PC-9 (cell line): Measurements from ENCODE around the gene SPIB. TPM values are rescaled to one million over a fixed set of nuclear protein-coding genes. Genes with fewer than 3 reads are reported as not detected.
A peak's percentile ranks its signal among the peaks of the same experiment; 100 is the strongest.

Source experiments
- BruUV-seq: library from RNA; stranded (reverse); fragments of 400-500 nt; replicated peaks from 2 replicates; lab custom pipeline; 2021; lab: Mats Ljungman, UMichigan
- CTCF ChIA-PET: fragments of 300-600 bp; sonication (Branson Sonifier 250); formaldehyde crosslinking; loops from one replicate; lab custom pipeline; 2022; ENCODE audit warnings: antibody characterized with exemption; lab: Charles Lee
- POLR2A ChIA-PET: fragments of 300-600 bp; sonication (Branson Sonifier 250); formaldehyde crosslinking; loops from one replicate; lab custom pipeline; 2022; ENCODE audit warnings: antibody characterized with exemption; ENCODE audit not compliant: unreplicated experiment; lab: Charles Lee
- DNase-seq, 2 experiments: peaks; one replicate each; pipeline versions ENCODE4 v3.0.0 to v3.0.0-alpha.2; 2015 to 2022; ENCODE audit warnings: mixed read lengths in 1 of 2
- H2AFZ ChIP-seq: fragments of 200-600 bp; sonication (generic); 2 replicates; pipeline ENCODE4 v1.8.1; 2017; ENCODE audit warnings: antibody characterized with exemption
- H3F3A ChIP-seq: fragments of 200-600 bp; sonication (generic); 2 replicates; pipeline ENCODE4 v1.8.1; 2017; ENCODE audit warnings: antibody characterized with exemption, mild to moderate bottlenecking, low read depth; ENCODE audit not compliant: insufficient read depth
- H3K27ac ChIP-seq: fragments of 200-600 bp; sonication (generic); 2 replicates; pipeline ENCODE4 v1.6.1; 2016; ENCODE audit warnings: mixed run types
- H3K27me3 ChIP-seq: fragments of 200-600 bp; sonication (generic); 2 replicates; pipeline ENCODE4 v1.6.1; 2016; ENCODE audit warnings: low read depth, mixed run types; ENCODE audit not compliant: insufficient read depth
- H3K36me3 ChIP-seq: fragments of 200-600 bp; sonication (generic); 2 replicates; pipeline ENCODE4 v1.6.1; 2016; ENCODE audit warnings: low read depth, mixed run types
- H3K4me1 ChIP-seq: fragments of 200-600 bp; sonication (generic); replicated peaks from 2 replicates; pipeline ENCODE4 v1.6.1; 2016; ENCODE audit warnings: mixed run types; ENCODE audit not compliant: insufficient read depth
- H3K4me2 ChIP-seq: fragments of 200-600 bp; sonication (generic); 2 replicates; pipeline ENCODE4 v1.6.1; 2017; ENCODE audit warnings: mixed run types
- H3K4me3 ChIP-seq: fragments of 200-600 bp; sonication (generic); 2 replicates; pipeline ENCODE4 v1.6.1; 2016; ENCODE audit warnings: mixed run types
- H3K79me2 ChIP-seq: fragments of 200-600 bp; sonication (generic); 2 replicates; pipeline ENCODE4 v1.6.1; 2017; ENCODE audit warnings: low read depth, mixed run types
- H3K9me2 ChIP-seq: fragments of 200-600 bp; sonication (generic); 2 replicates; pipeline ENCODE4 v1.8.1; 2017; ENCODE audit warnings: mild to moderate bottlenecking; ENCODE audit not compliant: insufficient read depth
- H3K9me3 ChIP-seq: fragments of 200-600 bp; sonication (generic); 2 replicates; pipeline ENCODE4 v1.8.1; 2016; ENCODE audit warnings: low read depth; ENCODE audit not compliant: insufficient read depth
- H4K20me1 ChIP-seq: fragments of 200-600 bp; sonication (generic); 2 replicates; pipeline ENCODE4 v1.8.1; 2017; ENCODE audit not compliant: insufficient read depth
- EZH2 ChIP-seq: fragments of 200-600 bp; sonication (generic); IDR thresholded peaks from 2 replicates; pipeline ENCODE4 v1.8.0; 2017; ENCODE audit warnings: antibody characterized with exemption, low read depth
- intact Hi-C: fragments of 100-400 bp; cut with micrococcal nuclease; formaldehyde crosslinking; loops from one replicate; pipeline ENCODE4 v1.10.0; 2022; ENCODE audit not compliant: unreplicated experiment
- total RNA-seq: library from RNA; stranded (reverse); gene quantifications from 2 replicates; pipeline ENCODE4 v1.2.3, GENCODE V29; 2021
- TF ChIP-seq, protein P1 (sequence below): fragments of 200-600 bp; sonication (generic); conservative IDR thresholded peaks from 2 replicates; pipeline ENCODE4 v1.6.1; 2017; ENCODE audit warnings: mixed run types, antibody characterized with exemption, mild to moderate bottlenecking, moderate library complexity

Gene SPIB
- total RNA-seq, 1 experiment from 2014 or later: not detected

DNA sequence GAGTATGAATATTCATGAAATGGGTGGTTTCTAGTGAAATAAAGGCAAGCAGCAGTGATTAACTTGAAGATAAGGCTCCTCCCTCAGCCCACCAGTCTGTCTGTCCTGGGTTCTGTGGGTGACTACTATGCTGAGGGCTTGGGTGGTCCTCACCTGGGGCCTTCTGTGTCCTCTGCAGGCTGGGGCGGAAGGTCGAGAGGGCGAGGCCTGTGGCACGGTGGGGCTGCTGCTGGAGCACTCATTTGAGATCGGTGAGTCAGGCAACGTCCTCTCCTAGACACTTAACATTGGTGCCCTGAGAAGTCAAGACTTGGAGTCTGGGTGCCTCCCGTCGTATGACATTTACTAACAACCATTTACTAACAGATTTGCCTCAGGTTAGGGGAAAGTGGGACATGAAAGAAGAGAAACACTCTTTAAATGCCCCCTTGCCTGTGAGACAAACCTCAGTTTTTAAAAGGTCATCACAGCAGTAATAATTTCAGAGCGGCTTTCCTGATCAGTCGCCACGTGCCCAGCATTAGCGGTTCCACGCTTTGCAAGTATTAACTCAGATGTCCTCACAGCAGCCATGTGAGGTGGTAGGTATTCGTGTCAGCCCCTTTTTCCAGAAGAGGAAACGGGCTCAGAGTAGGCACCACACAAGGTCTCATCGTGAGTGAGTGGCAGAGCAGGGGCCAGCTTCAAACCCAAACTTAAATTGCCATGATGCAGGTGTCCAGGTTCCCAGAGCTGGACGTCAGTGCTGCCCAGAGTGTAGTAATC lies 59.2 kb downstream of the SPIB start:
- Histone ChIP-seq H3K27me3 (no peaks in the 10 kb centered on the region), H3K27ac (no peak overlapping the region), H4K20me1 (peaks cover 27% of the 10 kb centered on the region), H3K4me1 (peaks cover 8% of the 10 kb centered on the region), H3K4me2 (peak overlapping the region; percentile 85), H2AFZ (no peak overlapping the region), H3K9me3 (no peaks in the 10 kb centered on the region), H3K36me3 (no peaks in the 10 kb centered on the region), H3K79me2 (peaks cover 27% of the 10 kb centered on the region), H3K9me2 (no peaks in the 10 kb centered on the region), H3F3A (peaks cover 7% of the 10 kb centered on the region; the same call in 1 of the 2 replicates), H3K4me3 (peak overlapping the region; percentile 72; the same call in 1 of the 2 replicates)
- CTCF ChIA-PET: no interaction called here
- intact Hi-C loops: loop anchor here (5.0 kb wide), 1 partner anchor 111 kb away; the partner anchor contains the start of gene NAPSA
- no peak for DNase-seq
- POLR2A ChIA-PET: no interaction called here
- no TSS peak for BruUV-seq
- TF ChIP-seq, protein P1, sequence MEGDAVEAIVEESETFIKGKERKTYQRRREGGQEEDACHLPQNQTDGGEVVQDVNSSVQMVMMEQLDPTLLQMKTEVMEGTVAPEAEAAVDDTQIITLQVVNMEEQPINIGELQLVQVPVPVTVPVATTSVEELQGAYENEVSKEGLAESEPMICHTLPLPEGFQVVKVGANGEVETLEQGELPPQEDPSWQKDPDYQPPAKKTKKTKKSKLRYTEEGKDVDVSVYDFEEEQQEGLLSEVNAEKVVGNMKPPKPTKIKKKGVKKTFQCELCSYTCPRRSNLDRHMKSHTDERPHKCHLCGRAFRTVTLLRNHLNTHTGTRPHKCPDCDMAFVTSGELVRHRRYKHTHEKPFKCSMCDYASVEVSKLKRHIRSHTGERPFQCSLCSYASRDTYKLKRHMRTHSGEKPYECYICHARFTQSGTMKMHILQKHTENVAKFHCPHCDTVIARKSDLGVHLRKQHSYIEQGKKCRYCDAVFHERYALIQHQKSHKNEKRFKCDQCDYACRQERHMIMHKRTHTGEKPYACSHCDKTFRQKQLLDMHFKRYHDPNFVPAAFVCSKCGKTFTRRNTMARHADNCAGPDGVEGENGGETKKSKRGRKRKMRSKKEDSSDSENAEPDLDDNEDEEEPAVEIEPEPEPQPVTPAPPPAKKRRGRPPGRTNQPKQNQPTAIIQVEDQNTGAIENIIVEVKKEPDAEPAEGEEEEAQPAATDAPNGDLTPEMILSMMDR: no peak
- TF ChIP-seq EZH2: no peak

DNA sequence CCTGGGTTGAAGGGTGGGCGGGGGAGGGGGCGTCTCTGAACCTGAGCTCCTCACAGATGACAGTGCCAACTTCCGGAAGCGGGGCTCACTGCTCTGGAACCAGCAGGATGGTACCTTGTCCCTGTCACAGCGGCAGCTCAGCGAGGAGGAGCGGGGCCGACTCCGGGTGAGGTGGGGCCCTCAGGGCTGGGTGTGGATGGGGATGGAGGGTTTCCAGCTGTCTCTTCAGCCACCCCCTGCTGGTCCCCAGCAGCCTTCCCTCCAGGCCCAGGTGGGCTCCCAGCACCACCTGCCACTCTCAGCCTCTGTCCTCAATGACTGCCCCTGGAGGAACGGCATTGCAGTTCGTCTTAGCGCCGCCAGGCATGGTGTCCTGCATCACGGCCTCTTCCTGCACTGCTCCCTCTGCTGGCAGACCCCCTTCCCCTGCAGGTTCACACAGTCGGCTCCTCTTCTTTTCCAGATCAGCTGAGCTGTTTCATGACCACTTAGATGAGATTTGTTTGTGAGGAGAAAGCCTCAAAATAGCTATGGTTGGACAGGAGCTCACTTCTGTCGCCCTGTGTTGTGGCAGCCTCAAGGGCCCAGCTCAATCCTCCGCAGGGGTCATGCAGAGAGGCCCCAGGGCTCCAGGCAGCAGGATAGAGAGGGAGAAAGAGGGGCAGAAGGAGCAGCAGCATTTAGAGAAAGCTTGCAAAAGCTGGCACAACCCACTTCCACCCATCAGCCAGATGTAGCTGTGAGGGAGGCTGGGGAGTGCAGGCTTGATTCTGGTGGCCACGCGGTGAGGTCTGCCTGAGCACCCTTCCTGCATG lies 60.4 kb downstream of the SPIB start:
- H2AFZ ChIP-seq: no peak overlapping the region
- intact Hi-C loops: loop anchor here (5.0 kb wide), 1 partner anchor 112 kb away; the partner anchor contains the start of gene NAPSA
- no peak for DNase-seq

More for the DNA sequence above, 60.4 kb downstream of the SPIB start:
- H3K79me2 ChIP-seq: peaks cover 27% of the 10 kb centered on the region
- POLR2A ChIA-PET: no interaction called here
- no peak overlapping the region for H3K4me2 ChIP-seq
- H3K27me3 ChIP-seq: no peaks in the 10 kb centered on the region
- no peaks in the 10 kb centered on the region for H3K9me2 ChIP-seq
- 0 out of 2 replicates have a peak, but pooled peaks cover 5% of the 10 kb centered on the region for H3K36me3 ChIP-seq
- no TSS peak for BruUV-seq
- H3K4me1 ChIP-seq: peaks cover 8% of the 10 kb centered on the region
- peaks cover 27% of the 10 kb centered on the region for H4K20me1 ChIP-seq
- TF ChIP-seq, protein P1: peak; percentile 52; the same call in 1 of the 2 replicates
- no peak for TF ChIP-seq EZH2
- H3K9me3 ChIP-seq: no peaks in the 10 kb centered on the region
- H3K4me3 ChIP-seq: no peak overlapping the region
- H3K27ac ChIP-seq: no peak overlapping the region
- CTCF ChIA-PET: no interaction called here
- H3F3A ChIP-seq: peaks cover under 1% of the 10 kb centered on the region; the same call in 1 of the 2 replicates
